Neuronal stem cell (in vitro differentiated cells): ENCODE measurements around the gene DHCR7.

Experiments used
- DNase-seq: peaks from one replicate; pipeline ENCODE4 v3.0.0-alpha.2; 2013; ENCODE audit warnings: low spot score
- H2AFZ ChIP-seq: one replicate; pipeline ENCODE4 v1.6.1; 2013; ENCODE audit warnings: mild to moderate bottlenecking, low read length, inconsistent platforms
- H2AK5ac ChIP-seq: 2 replicates; pipeline ENCODE4 v1.6.1; 2013; ENCODE audit warnings: low read depth, mild to moderate bottlenecking, inconsistent platforms, low read length, moderate library complexity, mixed read lengths
- H2BK120ac ChIP-seq: 2 replicates; pipeline ENCODE4 v1.6.1; 2013; ENCODE audit warnings: low read depth, mild to moderate bottlenecking, inconsistent platforms, low read length, moderate library complexity, mixed read lengths
- H2BK12ac ChIP-seq: one replicate; pipeline ENCODE4 v1.6.1; 2013; ENCODE audit warnings: low read length, inconsistent platforms
- H2BK15ac ChIP-seq: 2 replicates; pipeline ENCODE4 v1.6.1; 2013; ENCODE audit warnings: mild to moderate bottlenecking, low read length, inconsistent platforms, mixed read lengths
- H2BK5ac ChIP-seq: one replicate; pipeline ENCODE4 v1.6.1; 2013; ENCODE audit warnings: inconsistent platforms, mild to moderate bottlenecking, low read length, moderate library complexity
- H3K14ac ChIP-seq: one replicate; pipeline ENCODE4 v1.6.1; 2013; ENCODE audit warnings: low read length, inconsistent platforms
- H3K18ac ChIP-seq: 2 replicates; pipeline ENCODE4 v1.6.1; 2013; ENCODE audit warnings: low read length, inconsistent platforms
- H3K23ac ChIP-seq: 2 replicates; pipeline ENCODE4 v1.6.1; 2013; ENCODE audit warnings: low read depth, mild to moderate bottlenecking, mixed read lengths, low read length, inconsistent platforms; ENCODE audit not compliant: poor library complexity
- H3K27ac ChIP-seq: replicated peaks from 3 replicates; pipeline ENCODE4 v1.5.1; 2013; ENCODE audit warnings: low read length, inconsistent platforms
- H3K27me3 ChIP-seq, 3 experiments: 2 replicates each; pipeline ENCODE4 v1.6.1; 2013; ENCODE audit warnings: low read length in 3 of 3, mild to moderate bottlenecking in 2 of 3, inconsistent platforms in 1 of 3, low read depth in 1 of 3, mixed read lengths in 1 of 3, moderate library complexity in 1 of 3; ENCODE audit not compliant: control insufficient read depth in 3 of 3, insufficient read depth in 3 of 3
- H3K36me3 ChIP-seq, 2 donors: replicated peaks in 1 of 2; 2 replicates each; pipeline ENCODE4 v1.6.1; 2013; ENCODE audit warnings: low read length in 2 of 2; ENCODE audit not compliant: control insufficient read depth in 2 of 2, insufficient read depth in 2 of 2
- H3K4ac ChIP-seq: 2 replicates; pipeline ENCODE4 v1.6.1; 2013; ENCODE audit warnings: inconsistent platforms, mild to moderate bottlenecking, low read length, moderate library complexity
- H3K4me1 ChIP-seq, 2 donors: 1 replicate in 1 of 2; 2 replicates in 1 of 2; pipeline ENCODE4 v1.6.1; 2013; ENCODE audit warnings: low read length in 2 of 2, low read depth in 1 of 2; ENCODE audit not compliant: control insufficient read depth in 2 of 2, insufficient read depth in 1 of 2
- H3K4me2 ChIP-seq: one replicate; pipeline ENCODE4 v1.6.1; 2013; ENCODE audit warnings: mild to moderate bottlenecking, low read length, inconsistent platforms; ENCODE audit not compliant: insufficient read depth, poor library complexity, severe bottlenecking
- H3K4me3 ChIP-seq, 2 donors: 2 replicates each; pipeline ENCODE4 v1.5.1; 2013; ENCODE audit warnings: low read length in 2 of 2, mild to moderate bottlenecking in 2 of 2, inconsistent platforms in 1 of 2, moderate library complexity in 1 of 2
- H3K79me1 ChIP-seq: one replicate; pipeline ENCODE4 v1.6.1; 2013; ENCODE audit warnings: low read depth, mild to moderate bottlenecking, inconsistent platforms, low read length, moderate library complexity
- H3K9ac ChIP-seq: one replicate; pipeline ENCODE4 v1.6.1; 2013; ENCODE audit warnings: mild to moderate bottlenecking, low read depth, low read length, inconsistent platforms; ENCODE audit not compliant: poor library complexity
- H3K9me3 ChIP-seq, 2 donors: replicated peaks in 1 of 2; 2 replicates each; pipeline versions ENCODE3 to v1.6.1; 2013; ENCODE audit warnings: low read length in 2 of 2, mild to moderate bottlenecking in 2 of 2, inconsistent platforms in 1 of 2, low read depth in 1 of 2, mixed read lengths in 1 of 2, moderate library complexity in 1 of 2; ENCODE audit not compliant: control insufficient read depth in 2 of 2, insufficient read depth in 1 of 2
- H4K8ac ChIP-seq: one replicate; pipeline ENCODE4 v1.6.1; 2013; ENCODE audit warnings: low read depth, mild to moderate bottlenecking, inconsistent platforms, low read length, moderate library complexity
- H4K91ac ChIP-seq: one replicate; pipeline ENCODE4 v1.6.1; 2013; ENCODE audit warnings: low read length, low read depth, mild to moderate bottlenecking, inconsistent platforms; ENCODE audit not compliant: poor library complexity
- WGBS, 2 donors: extraction: QIAGEN DNeasy Blood & Tissue Kit; methylation state at CpG; one replicate each; pipeline ENCODE4 v1.1.7; 2013; ENCODE audit warnings: missing lambda C conversion rate in 2 of 2, mixed read lengths in 1 of 2; ENCODE audit not compliant: insufficient read length in 2 of 2, insufficient replicate concordance in 1 of 2; ENCODE audit errors: extremely low coverage in 2 of 2; 5-methylcytosine and 5-hydroxymethylcytosine counted together

Gene DHCR7

DNA sequence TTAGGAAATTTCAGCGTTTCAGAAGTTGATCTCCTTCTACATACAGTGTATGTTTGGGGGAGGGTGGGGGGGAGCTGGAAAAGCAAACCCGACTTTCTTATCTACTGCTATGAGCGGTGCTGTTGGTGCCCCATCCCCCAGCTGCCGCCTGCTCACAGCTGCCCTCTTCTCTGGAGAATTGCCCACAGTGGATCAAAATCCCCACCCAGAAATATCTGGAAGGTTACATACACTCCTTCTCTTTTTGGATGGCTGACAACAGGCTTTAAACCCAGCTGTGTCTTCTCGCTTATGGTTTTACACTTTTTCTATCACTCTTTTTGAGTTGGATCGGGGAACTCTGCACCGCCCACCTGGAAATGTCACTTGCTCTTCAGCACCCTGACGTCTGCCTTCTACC is 56.4 kb downstream of the DHCR7 start:
- no peak overlapping the region for H2BK5ac ChIP-seq
- H3K4ac ChIP-seq, result no peak overlapping the region
- no peak overlapping the region for H2AK5ac ChIP-seq
- H3K23ac ChIP-seq, result no peak overlapping the region
- H4K91ac ChIP-seq, result no peak overlapping the region
- no peak overlapping the region for H2BK120ac ChIP-seq
- no peak overlapping the region for H2AFZ ChIP-seq
- H3K18ac ChIP-seq, result no peak overlapping the region
- no peaks in the 10 kb centered on the region for H3K79me1 ChIP-seq
- no peak overlapping the region for H2BK15ac ChIP-seq
- H3K9ac ChIP-seq, result no peak overlapping the region
- no peak overlapping the region for H2BK12ac ChIP-seq
- no CpG with 5 or more reads among the region's 8 CpGs for WGBS, 2 donors
- peaks cover 0 to 8% of the 10 kb centered on the region in 2 donors for H3K9me3 ChIP-seq
- H3K27me3 ChIP-seq, result peaks cover 0 to 24% (median 0%) of the 10 kb centered on the region in 3 experiments
- H3K14ac ChIP-seq, result no peak overlapping the region
- no peak for DNase-seq
- no peak overlapping the region for H3K27ac ChIP-seq
- no peak overlapping the region for H3K4me2 ChIP-seq
- H3K4me3 ChIP-seq, result no peak overlapping the region
- no peaks in the 10 kb centered on the region for H3K36me3 ChIP-seq
- H4K8ac ChIP-seq, result no peak overlapping the region
- peaks cover 0 to 2% of the 10 kb centered on the region in 2 donors for H3K4me1 ChIP-seq

- Histone ChIP-seq H3K4ac (no peak overlapping the region), H4K91ac (no peak overlapping the region), H2BK5ac (no peak overlapping the region), H2AK5ac (no peak overlapping the region), H4K8ac (no peak overlapping the region), H3K4me3 (no peak overlapping the region), H3K36me3 (no peaks in the 10 kb centered on the region), H3K27ac (no peak overlapping the region), H3K4me1 (peaks cover 0 to 2% of the 10 kb centered on the region in 2 donors), H3K79me1 (no peaks in the 10 kb centered on the region), H3K9ac (no peak overlapping the region), H3K4me2 (no peak overlapping the region), H3K9me3 (peaks cover 0 to 8% of the 10 kb centered on the region in 2 donors), H3K18ac (no peak overlapping the region), H3K27me3 (peaks cover 0 to 24% (median 0%) of the 10 kb centered on the region in 3 experiments), H3K14ac (no peak overlapping the region), H2BK120ac (no peak overlapping the region), H2BK12ac (no peak overlapping the region), H3K23ac (no peak overlapping the region), H2BK15ac (no peak overlapping the region), H2AFZ (no peak overlapping the region)
- no peak for DNase-seq
- WGBS, 2 donors, result no CpG with 5 or more reads among the region's 5 CpGs
These were observed 56.8 kb downstream of the DHCR7 start for GRCh38 chr11:71391352-71391751.

DNA sequence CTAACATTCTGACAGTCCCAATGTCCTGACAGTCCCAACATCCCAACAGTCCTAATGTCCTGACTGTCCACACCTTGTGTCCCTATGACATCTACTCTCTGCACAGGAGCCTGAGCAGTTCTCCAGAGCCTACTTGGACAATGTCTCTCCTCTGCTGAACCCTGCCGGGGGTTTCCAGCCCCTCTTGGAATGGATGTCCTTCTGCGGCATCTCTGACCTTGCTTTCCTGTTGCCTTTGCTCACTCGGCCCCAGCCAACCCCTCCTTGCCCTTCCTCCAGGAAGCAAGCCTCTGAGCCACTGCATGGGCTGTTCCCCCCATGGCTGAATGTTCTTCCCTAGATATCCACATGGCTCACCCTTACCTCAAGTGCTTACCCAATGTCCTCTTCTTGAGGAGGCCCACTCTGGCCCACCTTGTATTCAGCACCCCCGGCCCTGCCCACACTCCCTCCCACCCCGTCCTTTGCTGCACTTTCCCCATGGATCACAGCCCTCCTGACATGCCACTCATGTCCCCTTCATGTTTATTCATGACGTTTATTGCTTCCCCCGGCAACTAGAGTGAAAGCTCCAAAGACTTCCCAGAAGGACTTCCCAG is 59.5 kb downstream of the DHCR7 start:
- H2BK15ac ChIP-seq, result no peak overlapping the region
- H3K4me1 ChIP-seq, result peaks cover 0 to 1% of the 10 kb centered on the region in 2 donors
- no peak overlapping the region for H3K14ac ChIP-seq
- no peak overlapping the region for H4K91ac ChIP-seq
- peaks cover 0 to 8% of the 10 kb centered on the region in 2 donors for H3K9me3 ChIP-seq
- no peak overlapping the region for H3K9ac ChIP-seq
- no peak overlapping the region for H2BK12ac ChIP-seq
- no peak overlapping the region for H4K8ac ChIP-seq
- H3K79me1 ChIP-seq, result no peaks in the 10 kb centered on the region
- no peak overlapping the region for H3K4me2 ChIP-seq
- H3K36me3 ChIP-seq, result no peaks in the 10 kb centered on the region
- no peak overlapping the region for H3K4ac ChIP-seq
- DNase-seq, result no peak
- H3K27ac ChIP-seq, result no peak overlapping the region
- no CpG with 5 or more reads among the region's 7 CpGs for WGBS, 2 donors
- H2BK5ac ChIP-seq, result no peak overlapping the region
- no peak overlapping the region for H3K4me3 ChIP-seq
- no peak overlapping the region for H3K23ac ChIP-seq
- H3K27me3 ChIP-seq, result peaks cover 0 to 27% (median 0%) of the 10 kb centered on the region in 3 experiments
- no peak overlapping the region for H2AK5ac ChIP-seq
- no peak overlapping the region for H2BK120ac ChIP-seq
- H2AFZ ChIP-seq, result no peak overlapping the region
- no peak overlapping the region for H3K18ac ChIP-seq

DNA sequence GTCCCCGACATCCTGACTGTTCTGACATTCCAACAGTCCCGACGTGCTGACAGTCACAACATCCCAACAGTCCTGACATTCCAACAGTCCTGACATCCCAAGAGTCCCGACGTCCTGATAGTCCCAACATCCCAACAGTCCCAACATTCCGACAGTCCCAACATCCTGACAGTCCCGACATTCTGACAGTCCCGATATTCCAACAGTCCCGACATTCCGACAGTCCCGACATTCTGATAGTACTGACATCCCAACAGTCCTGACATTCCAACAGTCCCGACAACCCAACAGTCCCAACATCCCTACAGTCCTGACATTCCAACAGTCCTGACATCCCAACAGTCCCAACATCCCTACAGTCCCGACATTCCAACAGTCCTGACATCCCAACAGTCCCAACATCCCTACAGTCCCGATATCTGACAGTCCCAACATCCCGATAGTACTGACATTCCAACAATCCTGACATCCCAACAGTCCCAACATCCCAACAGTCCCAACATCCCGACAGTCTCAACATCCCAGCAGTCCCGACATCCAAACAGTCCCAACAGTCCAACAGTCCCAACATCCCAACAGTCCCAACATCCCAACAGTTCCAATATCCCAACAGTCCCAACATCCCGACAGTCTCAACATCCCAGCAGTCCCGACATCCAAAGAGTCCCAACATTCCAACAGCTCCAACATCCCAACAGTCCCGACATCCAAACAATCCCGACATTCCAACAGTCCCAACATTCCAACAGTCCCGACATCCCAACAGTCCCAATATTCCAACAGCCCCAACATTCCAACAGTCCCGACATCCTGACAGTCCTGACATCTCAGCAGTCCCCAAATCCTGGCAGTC is 60.2 kb downstream of the DHCR7 start:
- Histone ChIP-seq H3K4me2 (no peak overlapping the region), H2BK12ac (no peak overlapping the region), H3K27ac (no peak overlapping the region), H2AK5ac (no peak overlapping the region), H3K4me1 (no peaks in the 10 kb centered on the region), H2AFZ (no peak overlapping the region), H4K91ac (no peak overlapping the region), H3K23ac (no peak overlapping the region), H3K9ac (no peak overlapping the region), H2BK5ac (no peak overlapping the region), H3K36me3 (no peaks in the 10 kb centered on the region), H2BK120ac (no peak overlapping the region), H3K27me3 (peaks cover 0 to 27% (median 0%) of the 10 kb centered on the region in 3 experiments), H3K14ac (no peak overlapping the region), H3K9me3 (peaks cover 0 to 8% of the 10 kb centered on the region in 2 donors), H3K79me1 (no peaks in the 10 kb centered on the region), H2BK15ac (no peak overlapping the region), H4K8ac (no peak overlapping the region), H3K4ac (no peak overlapping the region), H3K4me3 (no peak overlapping the region), H3K18ac (no peak overlapping the region)
- WGBS, 2 donors, result 100% methylated on average over 2 of the region's 23 CpGs; no CpG with 5 or more reads in 1 of the 2 donors
- DNase-seq, result no peak
